Osteoblast (primary cell): ENCODE measurements around the gene AOPEP. TPM values are rescaled to one million over a fixed set of nuclear protein-coding genes. Genes with fewer than 3 reads are reported as not detected.

Experiments used
- DNase-seq: peaks from one replicate; pipeline ENCODE4 v3.0.0; 2011; ENCODE audit warnings: low spot score, mixed read lengths; ENCODE audit not compliant: insufficient read length; ENCODE audit errors: missing footprints
- H2AFZ ChIP-seq: 2 replicates; pipeline ENCODE4 v1.6.0; 2011; ENCODE audit warnings: mild to moderate bottlenecking, low read length
- H3K27ac ChIP-seq: 2 replicates; pipeline ENCODE4 v1.5.1; 2011; ENCODE audit warnings: mild to moderate bottlenecking, low read depth, low read length, moderate library complexity
- H3K27me3 ChIP-seq: 2 replicates; pipeline ENCODE4 v1.6.0; 2012; ENCODE audit warnings: mild to moderate bottlenecking, control low read depth, inconsistent platforms, low read length, moderate library complexity; ENCODE audit not compliant: insufficient read depth
- H3K36me3 ChIP-seq: 2 replicates; pipeline ENCODE4 v1.5.1; 2011; ENCODE audit warnings: mild to moderate bottlenecking, low read length, control low read depth, moderate library complexity; ENCODE audit not compliant: insufficient read depth
- H3K4me1 ChIP-seq: 2 replicates; pipeline ENCODE4 v1.5.1; 2011; ENCODE audit warnings: mild to moderate bottlenecking, low read length, control low read depth, moderate library complexity; ENCODE audit not compliant: insufficient read depth
- H3K4me2 ChIP-seq: 2 replicates; pipeline ENCODE4 v1.6.0; 2011; ENCODE audit warnings: mild to moderate bottlenecking, low read length; ENCODE audit not compliant: insufficient read depth
- H3K4me3 ChIP-seq: fragments of 200-600 bp; sonication (generic); 3 replicates; pipeline ENCODE4 v1.5.1; 2012; ENCODE audit warnings: mild to moderate bottlenecking, low read length, inconsistent platforms; ENCODE audit not compliant: insufficient read depth
- H3K79me2 ChIP-seq: 2 replicates; pipeline ENCODE4 v1.6.0; 2012; ENCODE audit warnings: mild to moderate bottlenecking, low read length, control low read depth, inconsistent platforms; ENCODE audit not compliant: insufficient read depth
- H3K9me3 ChIP-seq: 2 replicates; pipeline ENCODE4 v1.5.1; 2011; ENCODE audit warnings: low read depth, low read length, control low read depth
- H4K20me1 ChIP-seq: 2 replicates; pipeline ENCODE4 v1.6.0; 2012; ENCODE audit warnings: mild to moderate bottlenecking, low read length, control low read depth; ENCODE audit not compliant: insufficient read depth
- total RNA-seq: library from RNA; depleted of rRNA; stranded (reverse); fragments of >200 nt; gene quantifications from 2 replicates; pipeline ENCODE4 v1.2.3, GENCODE V29; 2012
- TF ChIP-seq, protein P1 (sequence below): IDR thresholded peaks from 2 replicates; pipeline ENCODE4 v1.5.1; 2011; ENCODE audit warnings: mild to moderate bottlenecking, low read depth, low read length, moderate library complexity; ENCODE audit errors: extremely low read depth

Gene AOPEP
- total RNA-seq, 1 donor, result 131 TPM

DNA sequence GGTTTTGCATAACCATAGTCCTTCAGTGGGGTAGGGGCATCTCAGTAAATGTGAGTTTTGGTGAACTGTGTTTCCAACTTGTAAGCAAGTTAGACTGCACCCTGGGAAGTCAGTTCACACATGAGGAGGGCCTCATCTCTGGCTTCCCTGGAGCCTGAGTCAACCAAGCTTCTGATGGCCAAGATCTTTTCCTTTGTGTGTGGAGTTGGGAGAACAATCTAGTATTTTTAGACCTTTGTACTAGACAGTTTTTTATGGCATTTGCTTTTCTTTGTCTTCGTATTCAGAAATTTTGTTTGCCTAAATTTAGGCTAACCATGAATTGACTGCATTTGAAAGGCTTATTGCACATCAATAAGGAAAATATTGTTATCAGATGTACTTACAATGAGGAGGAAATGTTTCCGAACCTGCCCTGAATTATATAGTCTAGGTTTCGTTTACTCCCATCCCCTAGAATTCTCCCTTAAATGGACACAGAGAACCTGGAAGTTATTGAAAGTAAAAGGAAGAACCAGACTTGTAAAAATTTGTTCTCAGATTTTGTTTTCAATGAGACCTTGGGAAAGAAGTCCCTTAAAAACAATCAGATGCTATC is 204.6 kb downstream of the AOPEP start:
- Histone ChIP-seq H3K27me3 (no peaks in the 10 kb centered on the region), H3K4me2 (no peak overlapping the region), H3K27ac (peak overlapping the region; percentile 23), H3K36me3 (peaks cover 8% of the 10 kb centered on the region), H3K4me1 (peaks cover 27% of the 10 kb centered on the region), H3K9me3 (no peaks in the 10 kb centered on the region), H3K79me2 (peaks cover 25% of the 10 kb centered on the region), H2AFZ (no peak overlapping the region), H3K4me3 (no peak overlapping the region), H4K20me1 (no peaks in the 10 kb centered on the region)
- TF ChIP-seq, protein P1, sequence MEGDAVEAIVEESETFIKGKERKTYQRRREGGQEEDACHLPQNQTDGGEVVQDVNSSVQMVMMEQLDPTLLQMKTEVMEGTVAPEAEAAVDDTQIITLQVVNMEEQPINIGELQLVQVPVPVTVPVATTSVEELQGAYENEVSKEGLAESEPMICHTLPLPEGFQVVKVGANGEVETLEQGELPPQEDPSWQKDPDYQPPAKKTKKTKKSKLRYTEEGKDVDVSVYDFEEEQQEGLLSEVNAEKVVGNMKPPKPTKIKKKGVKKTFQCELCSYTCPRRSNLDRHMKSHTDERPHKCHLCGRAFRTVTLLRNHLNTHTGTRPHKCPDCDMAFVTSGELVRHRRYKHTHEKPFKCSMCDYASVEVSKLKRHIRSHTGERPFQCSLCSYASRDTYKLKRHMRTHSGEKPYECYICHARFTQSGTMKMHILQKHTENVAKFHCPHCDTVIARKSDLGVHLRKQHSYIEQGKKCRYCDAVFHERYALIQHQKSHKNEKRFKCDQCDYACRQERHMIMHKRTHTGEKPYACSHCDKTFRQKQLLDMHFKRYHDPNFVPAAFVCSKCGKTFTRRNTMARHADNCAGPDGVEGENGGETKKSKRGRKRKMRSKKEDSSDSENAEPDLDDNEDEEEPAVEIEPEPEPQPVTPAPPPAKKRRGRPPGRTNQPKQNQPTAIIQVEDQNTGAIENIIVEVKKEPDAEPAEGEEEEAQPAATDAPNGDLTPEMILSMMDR, result no peak
- DNase-seq, result no peak

DNA sequence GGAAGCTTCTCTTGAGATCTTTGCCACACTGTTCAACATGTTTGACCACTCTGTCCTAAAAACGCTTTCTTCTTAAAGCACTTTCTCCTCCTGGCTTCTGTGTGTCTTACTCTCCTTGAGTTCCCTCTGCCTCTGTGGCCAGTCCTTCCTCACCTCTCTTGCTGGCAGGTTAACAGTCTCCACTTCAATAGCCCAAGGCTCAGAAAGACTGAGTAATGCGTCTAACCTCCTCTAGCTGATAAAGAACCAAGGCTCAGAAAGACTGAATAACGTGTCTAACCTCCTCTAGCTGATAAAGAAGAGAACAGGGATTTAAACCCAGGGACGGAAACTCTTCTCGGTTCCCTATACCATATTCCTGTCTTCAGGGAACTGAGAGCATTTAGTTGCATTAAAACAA is 205.2 kb downstream of the AOPEP start:
- H3K79me2 ChIP-seq, result peaks cover 21% of the 10 kb centered on the region
- no peak for DNase-seq

GRCh38 chr9:94932652-94933510 is 206.4 kb downstream of the AOPEP start:
- H2AFZ ChIP-seq, result no peak overlapping the region

More for the DNA sequence above, 205.2 kb downstream of the AOPEP start:
- Histone ChIP-seq H3K27ac (no peak overlapping the region), H3K4me2 (no peak overlapping the region), H3K9me3 (no peaks in the 10 kb centered on the region), H4K20me1 (no peaks in the 10 kb centered on the region), H3K4me3 (no peak overlapping the region), H3K27me3 (no peaks in the 10 kb centered on the region), H2AFZ (no peak overlapping the region), H3K4me1 (peaks cover 33% of the 10 kb centered on the region), H3K36me3 (peaks cover 9% of the 10 kb centered on the region)
- TF ChIP-seq, protein P1, result no peak

GRCh38 chr9:94933511-94933828 is 207.0 kb downstream of the AOPEP start:
- peak; percentile 90 for DNase-seq
- Histone ChIP-seq H3K9me3 (no peaks in the 10 kb centered on the region), H3K36me3 (peaks cover 4% of the 10 kb centered on the region), H3K27ac (peak overlapping the region; percentile 72), H3K4me2 (no peak overlapping the region), H3K79me2 (peaks cover 23% of the 10 kb centered on the region), H3K4me3 (no peak overlapping the region), H4K20me1 (no peaks in the 10 kb centered on the region), H3K27me3 (no peaks in the 10 kb centered on the region), H2AFZ (no peak overlapping the region), H3K4me1 (peaks cover 40% of the 10 kb centered on the region)
- TF ChIP-seq, protein P1, result no peak

More at GRCh38 chr9:94932652-94933510, 206.4 kb downstream of the AOPEP start:
- no peaks in the 10 kb centered on the region for H3K27me3 ChIP-seq
- peaks cover 43% of the 10 kb centered on the region for H3K4me1 ChIP-seq
- peak overlapping the region; percentile 72 for H3K27ac ChIP-seq
- no peak overlapping the region for H3K4me3 ChIP-seq
- no peaks in the 10 kb centered on the region for H4K20me1 ChIP-seq
- DNase-seq, result no peak
- peaks cover 4% of the 10 kb centered on the region for H3K36me3 ChIP-seq
- TF ChIP-seq, protein P1, result no peak
- peaks cover 20% of the 10 kb centered on the region for H3K79me2 ChIP-seq
- no peak overlapping the region for H3K4me2 ChIP-seq
- no peaks in the 10 kb centered on the region for H3K9me3 ChIP-seq
